Cardiac fibroblast (primary cell): ENCODE data around the gene FRMD8.

Source experiments
- DNase-seq, 2 donors: peaks; one replicate each; pipeline versions ENCODE4 v3.0.0 to v3.0.0-alpha.2; 2010; ENCODE audit warnings: low read depth in 2 of 2
- H3K4me3 ChIP-seq, 2 donors: replicated peaks in 1 of 2; 1 replicate in 1 of 2; 2 replicates in 1 of 2; pipeline ENCODE4 v1.5.1; 2011; ENCODE audit warnings: low read depth in 2 of 2, low read length in 2 of 2, mild to moderate bottlenecking in 2 of 2, moderate library complexity in 1 of 2
- CTCF ChIP-seq: IDR thresholded peaks from one replicate; pipeline ENCODE4 v1.5.1; 2011; ENCODE audit warnings: low read depth, mild to moderate bottlenecking, low read length, inconsistent platforms

The FRMD8 gene

GRCh38 chr11:65459552-65459951, 73.1 kb downstream of the FRMD8 start:
- no peak for TF ChIP-seq CTCF
- no peak overlapping the region for H3K4me3 ChIP-seq
- DNase-seq, result no peak
